SK-N-SH treated with all-trans-retinoic acid at 6 μM for 48 hours (cell line): ENCODE results near the gene TSPAN3.

Experiments used
- BACH2 ChIP-seq: fragments of 250-450 bp; sonication (Bioruptor Pico); IDR thresholded peaks from 2 replicates; pipeline ENCODE4 v1.9.0; 2021; ENCODE audit warnings: mild to moderate bottlenecking, borderline replicate concordance
- GLIS3 ChIP-seq: fragments of 250-450 bp; sonication (Bioruptor Pico); IDR thresholded peaks from 2 replicates; pipeline ENCODE4 v1.5.0; 2020; ENCODE audit warnings: mild to moderate bottlenecking, moderate library complexity
- ISL1 ChIP-seq: fragments of 250-450 bp; sonication (Bioruptor Pico); IDR thresholded peaks from 2 replicates; pipeline ENCODE4 v2.1.2; 2022; ENCODE audit warnings: mild to moderate bottlenecking, moderate library complexity
- TCF4 ChIP-seq: fragments of 250-450 bp; sonication (Bioruptor Pico); IDR thresholded peaks from 2 replicates; pipeline ENCODE4 v1.8.0; 2021; ENCODE audit warnings: mild to moderate bottlenecking, moderate library complexity, borderline replicate concordance
- TF ChIP-seq, protein P1 (sequence below): fragments of 250-450 bp; sonication (Bioruptor Pico); IDR thresholded peaks from 2 replicates; pipeline ENCODE4 v1.8.0; 2020; ENCODE audit warnings: mild to moderate bottlenecking, moderate library complexity, borderline replicate concordance

DNA sequence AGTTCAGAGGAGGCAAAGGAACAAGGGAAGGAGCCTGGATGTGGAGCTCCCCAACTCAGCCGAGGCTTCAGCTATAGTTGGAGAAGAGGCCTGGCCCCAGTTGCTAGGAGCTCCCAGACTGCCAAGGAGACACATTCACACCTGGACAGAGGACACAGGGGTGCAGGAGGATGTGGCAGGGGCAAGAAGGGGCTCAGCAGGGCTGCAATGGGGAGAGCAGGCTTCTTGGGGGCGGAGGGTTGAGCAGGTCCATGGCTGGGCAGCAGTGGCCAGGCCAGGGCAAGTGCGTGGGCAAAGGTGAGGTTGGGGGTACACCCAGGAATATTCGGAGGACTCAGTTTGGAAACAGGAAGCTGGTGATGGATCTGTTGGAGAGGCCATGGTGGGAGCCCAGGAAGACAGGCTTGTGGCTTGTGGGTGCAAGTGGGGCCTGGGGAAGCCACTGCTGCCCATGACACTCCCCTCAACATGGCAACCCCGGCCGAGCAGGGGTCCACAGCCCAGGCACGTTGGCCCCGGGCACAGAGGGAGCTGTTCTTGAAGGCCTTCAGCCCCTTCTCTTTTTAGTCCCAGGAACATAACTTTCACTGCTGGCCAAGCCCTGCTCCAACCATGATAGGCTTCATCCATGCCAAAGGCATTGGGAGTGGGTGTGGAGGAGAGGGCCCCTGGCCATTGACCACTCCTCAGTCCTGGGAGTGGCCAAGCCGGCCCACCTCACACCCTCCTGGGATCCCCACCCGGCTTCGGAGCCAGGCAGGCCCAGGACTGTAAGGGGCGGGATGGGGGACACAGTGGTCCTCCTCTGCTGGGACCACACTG, 33.3 kb downstream of the TSPAN3 start:
- no peak for TF ChIP-seq BACH2
- no peak for TF ChIP-seq GLIS3 (CRISPR knock-in tag)
- TF ChIP-seq, protein P1, sequence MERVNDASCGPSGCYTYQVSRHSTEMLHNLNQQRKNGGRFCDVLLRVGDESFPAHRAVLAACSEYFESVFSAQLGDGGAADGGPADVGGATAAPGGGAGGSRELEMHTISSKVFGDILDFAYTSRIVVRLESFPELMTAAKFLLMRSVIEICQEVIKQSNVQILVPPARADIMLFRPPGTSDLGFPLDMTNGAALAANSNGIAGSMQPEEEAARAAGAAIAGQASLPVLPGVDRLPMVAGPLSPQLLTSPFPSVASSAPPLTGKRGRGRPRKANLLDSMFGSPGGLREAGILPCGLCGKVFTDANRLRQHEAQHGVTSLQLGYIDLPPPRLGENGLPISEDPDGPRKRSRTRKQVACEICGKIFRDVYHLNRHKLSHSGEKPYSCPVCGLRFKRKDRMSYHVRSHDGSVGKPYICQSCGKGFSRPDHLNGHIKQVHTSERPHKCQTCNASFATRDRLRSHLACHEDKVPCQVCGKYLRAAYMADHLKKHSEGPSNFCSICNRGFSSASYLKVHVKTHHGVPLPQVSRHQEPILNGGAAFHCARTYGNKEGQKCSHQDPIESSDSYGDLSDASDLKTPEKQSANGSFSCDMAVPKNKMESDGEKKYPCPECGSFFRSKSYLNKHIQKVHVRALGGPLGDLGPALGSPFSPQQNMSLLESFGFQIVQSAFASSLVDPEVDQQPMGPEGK (CRISPR knock-in tag) = no peak
- no peak for TF ChIP-seq TCF4 (CRISPR knock-in tag)
- no peak for TF ChIP-seq ISL1
